BLaER1 (cell line): ENCODE results near the gene OR2A12.

ENCODE experiments used
- H3K27ac ChIP-seq: shearing (Covaris generic); formaldehyde crosslinking; 2 replicates; pipeline ENCODE4 v1.8.1; 2022
- H3K27me3 ChIP-seq: shearing (Covaris generic); formaldehyde crosslinking; 2 replicates; pipeline ENCODE4 v1.8.1; 2022
- H3K36me3 ChIP-seq: shearing (Covaris generic); formaldehyde crosslinking; 2 replicates; pipeline ENCODE4 v1.8.1; 2022
- H3K4me1 ChIP-seq: shearing (Covaris generic); formaldehyde crosslinking; 2 replicates; pipeline ENCODE4 v1.8.1; 2022
- H3K4me2 ChIP-seq: shearing (Covaris generic); formaldehyde crosslinking; 2 replicates; pipeline ENCODE4 v1.8.1; 2022
- H3K4me3 ChIP-seq: shearing (Covaris generic); formaldehyde crosslinking; 2 replicates; pipeline ENCODE4 v1.8.1; 2022
- H3K9ac ChIP-seq: shearing (Covaris generic); formaldehyde crosslinking; 2 replicates; pipeline ENCODE4 v1.8.1; 2022
- H3K9me3 ChIP-seq: shearing (Covaris generic); formaldehyde crosslinking; 2 replicates; pipeline ENCODE4 v1.8.1; 2022
- H4K20me1 ChIP-seq: shearing (Covaris generic); formaldehyde crosslinking; 2 replicates; pipeline ENCODE4 v1.8.1; 2022
- Cebpa-rat ChIP-seq: shearing (Covaris generic); IDR thresholded peaks from 2 replicates; pipeline ENCODE4 v1.8.1; 2022

OR2A12 gene

GRCh38 chr7:144142187-144142586 is 56.1 kb downstream of the OR2A12 start:
- no peak overlapping the region for H3K9ac ChIP-seq
- H3K9me3 ChIP-seq = peaks cover 6% of the 10 kb centered on the region
- no peaks in the 10 kb centered on the region for H3K36me3 ChIP-seq
- TF ChIP-seq Cebpa-rat = no peak
- H3K4me3 ChIP-seq = no peak overlapping the region
- no peak overlapping the region for H3K27ac ChIP-seq
- H3K4me2 ChIP-seq = no peak overlapping the region
- no peaks in the 10 kb centered on the region for H4K20me1 ChIP-seq
- H3K27me3 ChIP-seq = no peaks in the 10 kb centered on the region
- no peaks in the 10 kb centered on the region for H3K4me1 ChIP-seq

GRCh38 chr7:144144426-144144825 is 58.3 kb downstream of the OR2A12 start:
- Histone ChIP-seq H3K4me1 (no peaks in the 10 kb centered on the region), H3K27ac (no peak overlapping the region), H3K4me3 (no peak overlapping the region), H3K36me3 (no peaks in the 10 kb centered on the region), H3K9me3 (peaks cover 20% of the 10 kb centered on the region), H3K9ac (no peak overlapping the region), H3K4me2 (no peak overlapping the region), H4K20me1 (no peaks in the 10 kb centered on the region), H3K27me3 (no peaks in the 10 kb centered on the region)
- TF ChIP-seq Cebpa-rat = no peak

- no peak for TF ChIP-seq Cebpa-rat
- Histone ChIP-seq H3K4me2 (no peak overlapping the region), H3K9ac (no peak overlapping the region), H4K20me1 (no peaks in the 10 kb centered on the region), H3K4me3 (no peak overlapping the region), H3K9me3 (peaks cover 20% of the 10 kb centered on the region), H3K4me1 (no peaks in the 10 kb centered on the region), H3K36me3 (no peaks in the 10 kb centered on the region), H3K27me3 (no peaks in the 10 kb centered on the region), H3K27ac (no peak overlapping the region)
These were observed 62.2 kb downstream of the OR2A12 start for GRCh38 chr7:144148224-144148827.
